ENCODE results near the gene TMEM132A. TPM values are rescaled to one million over a fixed set of nuclear protein-coding genes. Genes with fewer than 3 reads are reported as not detected.
A peak's percentile ranks its signal among the peaks of the same experiment; 100 is the strongest.

TMEM132A gene
- polyA plus RNA-seq, 2 of the 4 experiments (the other 2 are of a cell fraction) = 18.1 to 88.0 TPM

GRCh38 chr11:60922906-60923305, 1.4 kb upstream of the TMEM132A start:
- DNase-seq (ENCODE audit: low read depth in 1 of 2, low spot score in 1 of 2) = no peak
- ChIA-PET POLR2A (interaction anchor here (1.6 kb wide), 1 partner anchor 9 kb away, joined by 6 read pairs; the partner anchor contains the start of gene TMEM109), CTCF (interaction anchor here (0.6 to 3.8 kb wide), 8 partner anchors 8 to 372 kb away, joined by 3 to 11 read pairs (median 5); partner anchors contain the start of genes TMEM109 and VWCE)
- no peak overlapping the region for H3K4me2 ChIP-seq
- H3K4me1 ChIP-seq = peaks cover 33% of the 10 kb centered on the region
- H3K27ac ChIP-seq = no peak overlapping the region
- 88% methylated on average over 6 of the region's 6 CpGs for WGBS (ENCODE audit: missing lambda C conversion rate)
- no peak overlapping the region for H3K4me3 ChIP-seq
- FAIRE-seq = no peak
- H3K9me3 ChIP-seq = no peaks in the 10 kb centered on the region
- ATAC-seq = no peak
- TF ChIP-seq JUN (IDR thresholded peaks at IDR 0.05) (no peak), CTCF (IDR thresholded peaks at IDR 0.05) (no peak), FOSL2 (IDR thresholded peaks at IDR 0.05) (no peak), FOSL2 (CRISPR knock-in tag; IDR thresholded peaks at IDR 0.05) (no peak), RFX5 (IDR thresholded peaks at IDR 0.05) (no peak), SREBF2 (IDR thresholded peaks at IDR 0.05) (no peak), BCL3 (IDR thresholded peaks at IDR 0.05) (no peak)

GRCh38 chr11:60923326-60923725, 934 bp upstream of the TMEM132A start:
- WGBS (ENCODE audit: missing lambda C conversion rate) = 91% methylated on average over 5 of the region's 5 CpGs
- POLR2A ChIA-PET = interaction anchor here (1.1 to 1.6 kb wide), 2 partner anchors 8 to 10 kb away, joined by 5 to 6 read pairs; partner anchors contain the start of gene TMEM109
- H3K27ac ChIP-seq = peak overlapping the region in 1 of 2 experiments; percentile 97; a peak in 3 of 6 replicates
- ATAC-seq = no peak
- CTCF ChIA-PET = interaction anchor here (0.6 to 2.1 kb wide), 7 partner anchors 8 to 372 kb away, joined by 3 to 8 read pairs (median 4); partner anchors contain the start of genes TMEM109 and VWCE
- FAIRE-seq = no peak
- H3K9me3 ChIP-seq = no peaks in the 10 kb centered on the region
- H3K4me1 ChIP-seq = peaks cover 30% of the 10 kb centered on the region
- TF ChIP-seq HES2 (IDR thresholded peaks at IDR 0.05) (no peak), FOSB (CRISPR knock-in tag; IDR thresholded peaks at IDR 0.05) (no peak), RFX5 (IDR thresholded peaks at IDR 0.05) (no peak), PBX3 (IDR thresholded peaks at IDR 0.05) (no peak), HOXB5 (CRISPR knock-in tag; IDR thresholded peaks at IDR 0.05) (no peak), CTCF (IDR thresholded peaks at IDR 0.05) (no peak), ZC3H11A (IDR thresholded peaks at IDR 0.05) (no peak), REST (IDR thresholded peaks at IDR 0.05) (no peak), NPAS2 (CRISPR knock-in tag; IDR thresholded peaks at IDR 0.05; ENCODE audit: borderline replicate concordance) (no peak), NFE2L2 (conservative IDR thresholded peaks at IDR 0.05; ENCODE audit: low read length) (no peak), FOSL2 (IDR thresholded peaks at IDR 0.05) (no peak), FOSL2 (CRISPR knock-in tag; IDR thresholded peaks at IDR 0.05) (no peak), CEBPB (IDR thresholded peaks at IDR 0.05) (no peak), TFCP2L1 (CRISPR knock-in tag; IDR thresholded peaks at IDR 0.05) (no peak), EHMT2 (IDR thresholded peaks at IDR 0.05; ENCODE audit: low read depth) (no peak), KDM1A (IDR thresholded peaks at IDR 0.05; ENCODE audit: low read depth) (no peak), RCOR1 (IDR thresholded peaks at IDR 0.05; ENCODE audit: low read depth, low read length) (no peak), EP300 (IDR thresholded peaks at IDR 0.05) (no peak), CBX8 (IDR thresholded peaks at IDR 0.05) (no peak)
- no peak for DNase-seq (ENCODE audit: low read depth in 1 of 2, low spot score in 1 of 2)
- no peak overlapping the region for H3K4me3 ChIP-seq
- H3K4me2 ChIP-seq = 0 out of 3 replicates have a peak overlapping the region, but pooled peaks have one; percentile 90

Data from A549 (cell line).